HepG2 (cell line): ENCODE measurements around the gene REEP6. TPM values are rescaled to one million over a fixed set of nuclear protein-coding genes. Genes with fewer than 3 reads are reported as not detected.

Experiments
- HDAC1 ChIP-seq: sonication (generic); formaldehyde crosslinking; IDR thresholded peaks from 2 replicates; pipeline ENCODE4 v1.5.1; 2020; ENCODE audit warnings: mild to moderate bottlenecking, missing genetic modification reagents
- HNRNPLL ChIP-seq: fragments of 200-400 bp; formaldehyde crosslinking; IDR thresholded peaks from 2 replicates; pipeline ENCODE4 v1.6.1; 2017; ENCODE audit warnings: mild to moderate bottlenecking, low read depth, low read length; ENCODE audit not compliant: poor library complexity, severe bottlenecking
- KDM1A ChIP-seq: IDR thresholded peaks from 2 replicates; pipeline ENCODE4 v1.6.1; 2016; ENCODE audit warnings: missing compliant biosample characterization
- KLF11 ChIP-seq: IDR thresholded peaks from 2 replicates; pipeline ENCODE4 v1.6.1; 2016; ENCODE audit warnings: missing compliant biosample characterization
- NAIF1 ChIP-seq: sonication (generic); formaldehyde crosslinking; IDR thresholded peaks from 2 replicates; pipeline ENCODE4 v1.5.0; 2020; ENCODE audit warnings: mild to moderate bottlenecking, missing genetic modification reagents, borderline replicate concordance
- NFYB ChIP-seq: sonication (generic); formaldehyde crosslinking; IDR thresholded peaks from 2 replicates; pipeline ENCODE4 v1.4.0; 2020; ENCODE audit warnings: missing genetic modification reagents
- RAD21 ChIP-seq: fragments of 450-650 bp; formaldehyde crosslinking; IDR thresholded peaks from 2 replicates; pipeline ENCODE4 v1.5.0; 2020; ENCODE audit warnings: mild to moderate bottlenecking
- SALL1 ChIP-seq: sonication (generic); formaldehyde crosslinking; IDR thresholded peaks from 2 replicates; pipeline ENCODE4 v1.8.0; 2022; ENCODE audit warnings: mild to moderate bottlenecking, missing genetic modification reagents
- SATB2 ChIP-seq: sonication (generic); formaldehyde crosslinking; IDR thresholded peaks from 2 replicates; pipeline ENCODE4 v1.5.0; 2020; ENCODE audit warnings: missing genetic modification reagents
- SPEN ChIP-seq: sonication (generic); formaldehyde crosslinking; IDR thresholded peaks from 2 replicates; pipeline ENCODE4 v1.5.1; 2020; ENCODE audit warnings: low read depth, mild to moderate bottlenecking, missing genetic modification reagents
- WIZ ChIP-seq: sonication (generic); formaldehyde crosslinking; IDR thresholded peaks from 2 replicates; pipeline ENCODE4 v1.5.1; 2020; ENCODE audit warnings: mild to moderate bottlenecking, missing genetic modification reagents
- ZMYM4 ChIP-seq: sonication (generic); formaldehyde crosslinking; IDR thresholded peaks from 2 replicates; pipeline ENCODE4 v1.8.1; 2023; ENCODE audit warnings: mild to moderate bottlenecking, missing genetic modification reagents
- ZNF263 ChIP-seq: sonication (generic); formaldehyde crosslinking; IDR thresholded peaks from 2 replicates; pipeline ENCODE4 v1.4.0; 2020; ENCODE audit warnings: missing genetic modification reagents
- polyA plus RNA-seq, 8 experiments: library from polyadenylated mRNA; depleted of rRNA in 3 of 8; stranded (reverse) in 7 of 8; unstranded in 1 of 8; fragments of >200 nt; fragmentation: Illumina TruSeq in 4 of 8; extraction: Trizol in 4 of 8; gene quantifications; 2 replicates each; pipeline versions ENCODE4 v1.2.1 to v1.2.3, GENCODE V29; 2011 to 2016; ENCODE audit warnings: low read depth in 4 of 8, missing spikeins in 1 of 8, mixed read lengths in 1 of 8; ENCODE audit not compliant: insufficient read depth in 1 of 8
- total RNA-seq, 5 experiments: library from RNA; depleted of rRNA; stranded (reverse); fragments of >200 nt; fragmentation: Illumina TruSeq; extraction: Trizol; gene quantifications; 2 replicates each; pipeline ENCODE4 v1.2.3, GENCODE V29; 2016; ENCODE audit warnings: low read depth in 1 of 5
- TF ChIP-seq, protein P1 (sequence below): IDR thresholded peaks from 2 replicates; pipeline ENCODE4 v1.6.1; 2016; ENCODE audit warnings: missing compliant biosample characterization, missing genetic modification reagents, borderline replicate concordance
- TF ChIP-seq, protein P2 (sequence below): IDR thresholded peaks from 2 replicates; pipeline ENCODE4 v1.6.1; 2018; ENCODE audit warnings: missing genetic modification reagents, mild to moderate bottlenecking, missing compliant biosample characterization
- TF ChIP-seq, protein P3 (sequence below): IDR thresholded peaks from 2 replicates; pipeline ENCODE4 v1.6.1; 2016; ENCODE audit warnings: mild to moderate bottlenecking, missing biosample characterization, missing genetic modification reagents
- TF ChIP-seq, protein P4 (sequence below): sonication (generic); formaldehyde crosslinking; IDR thresholded peaks from 2 replicates; pipeline ENCODE4 v1.4.0; 2020; ENCODE audit warnings: missing genetic modification reagents, mild to moderate bottlenecking, borderline replicate concordance
- TF ChIP-seq, protein P5 (sequence below): sonication (generic); formaldehyde crosslinking; IDR thresholded peaks from 2 replicates; pipeline ENCODE4 v1.8.1; 2022; ENCODE audit warnings: low read depth, mild to moderate bottlenecking, missing genetic modification reagents
- TF ChIP-seq, protein P6 (sequence below): sonication (generic); formaldehyde crosslinking; IDR thresholded peaks from 2 replicates; pipeline ENCODE4 v1.5.0; 2020; ENCODE audit warnings: missing genetic modification reagents

Gene REEP6
- total and polyA plus RNA-seq, 2 of the 13 experiments (the other 11 are each of a cell fraction or from before 2014, with no cell fraction given) = 10.0 to 28.8 TPM

DNA sequence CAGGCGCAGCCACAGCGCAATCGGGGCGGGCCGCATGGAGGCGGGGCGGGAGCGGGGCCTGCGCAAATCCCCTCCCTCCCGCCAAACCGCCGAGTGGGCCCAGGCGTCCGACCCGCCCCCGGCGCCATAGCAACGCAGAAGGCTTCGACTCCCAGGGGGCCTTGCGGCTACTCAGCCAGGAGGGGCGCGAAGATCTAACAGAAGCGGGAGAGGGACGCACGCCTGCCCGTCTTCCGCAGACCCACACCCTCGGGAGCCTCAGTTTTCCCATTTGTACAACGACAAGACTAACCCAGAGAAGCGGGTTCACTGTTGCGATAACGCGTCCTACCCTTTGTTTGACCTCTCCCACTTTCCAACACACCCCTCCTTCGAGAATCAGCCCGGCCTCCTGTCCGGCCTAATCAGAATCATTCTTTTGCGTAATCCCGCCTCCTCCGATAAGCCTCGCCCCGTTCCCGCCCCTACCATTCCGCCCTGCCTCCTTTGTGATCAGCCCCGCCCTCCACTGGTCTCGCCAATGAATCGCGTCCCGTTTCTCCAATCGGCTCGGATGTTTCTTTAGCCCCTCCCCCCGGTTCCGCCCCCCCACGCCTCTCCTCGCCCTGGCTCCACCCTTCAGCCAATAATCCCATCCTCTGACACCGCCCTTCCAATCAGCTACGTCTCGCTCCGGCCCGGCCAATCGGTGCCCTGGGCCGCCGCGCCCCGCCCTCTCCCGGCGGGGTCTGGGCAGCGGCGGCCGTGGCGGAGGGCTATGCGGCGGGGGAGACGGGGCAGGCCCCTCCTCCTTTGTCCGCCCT is 469 bp upstream of the REEP6 start, which contains the start of gene PCSK4 (continued):
- TF ChIP-seq, protein P1, sequence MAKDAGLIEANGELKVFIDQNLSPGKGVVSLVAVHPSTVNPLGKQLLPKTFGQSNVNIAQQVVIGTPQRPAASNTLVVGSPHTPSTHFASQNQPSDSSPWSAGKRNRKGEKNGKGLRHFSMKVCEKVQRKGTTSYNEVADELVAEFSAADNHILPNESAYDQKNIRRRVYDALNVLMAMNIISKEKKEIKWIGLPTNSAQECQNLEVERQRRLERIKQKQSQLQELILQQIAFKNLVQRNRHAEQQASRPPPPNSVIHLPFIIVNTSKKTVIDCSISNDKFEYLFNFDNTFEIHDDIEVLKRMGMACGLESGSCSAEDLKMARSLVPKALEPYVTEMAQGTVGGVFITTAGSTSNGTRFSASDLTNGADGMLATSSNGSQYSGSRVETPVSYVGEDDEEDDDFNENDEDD (CRISPR knock-in tag) = peak; percentile 67; the same call in 1 of the 2 replicates
- TF ChIP-seq HDAC1 (CRISPR knock-in tag) (peak; percentile 47), SALL1 (CRISPR knock-in tag) (peak; percentile 57; the same call in 1 of the 2 replicates), SATB2 (CRISPR knock-in tag) (no peak), WIZ (peak; percentile 23; the same call in 1 of the 2 replicates), NFYB (peak; percentile 80), NAIF1 (CRISPR knock-in tag) (peak; percentile 66; the same call in 1 of the 2 replicates), SPEN (CRISPR knock-in tag) (0 out of 2 replicates have a peak, but pooled peaks have one; percentile 67), HNRNPLL (peak; percentile 92), RAD21 (CRISPR knock-in tag) (peak; percentile 36; the same call in 1 of the 2 replicates), KLF11 (CRISPR knock-in tag) (no peak), ZNF263 (CRISPR knock-in tag) (peak; percentile 26; the same call in 1 of the 2 replicates), KDM1A (CRISPR knock-in tag) (no peak), ZMYM4 (peak; percentile 70)
- TF ChIP-seq, protein P2, sequence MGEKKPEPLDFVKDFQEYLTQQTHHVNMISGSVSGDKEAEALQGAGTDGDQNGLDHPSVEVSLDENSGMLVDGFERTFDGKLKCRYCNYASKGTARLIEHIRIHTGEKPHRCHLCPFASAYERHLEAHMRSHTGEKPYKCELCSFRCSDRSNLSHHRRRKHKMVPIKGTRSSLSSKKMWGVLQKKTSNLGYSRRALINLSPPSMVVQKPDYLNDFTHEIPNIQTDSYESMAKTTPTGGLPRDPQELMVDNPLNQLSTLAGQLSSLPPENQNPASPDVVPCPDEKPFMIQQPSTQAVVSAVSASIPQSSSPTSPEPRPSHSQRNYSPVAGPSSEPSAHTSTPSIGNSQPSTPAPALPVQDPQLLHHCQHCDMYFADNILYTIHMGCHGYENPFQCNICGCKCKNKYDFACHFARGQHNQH (CRISPR knock-in tag) = no peak
- TF ChIP-seq, protein P3, sequence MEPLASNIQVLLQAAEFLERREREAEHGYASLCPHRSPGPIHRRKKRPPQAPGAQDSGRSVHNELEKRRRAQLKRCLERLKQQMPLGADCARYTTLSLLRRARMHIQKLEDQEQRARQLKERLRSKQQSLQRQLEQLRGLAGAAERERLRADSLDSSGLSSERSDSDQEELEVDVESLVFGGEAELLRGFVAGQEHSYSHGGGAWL (CRISPR knock-in tag) = 0 out of 2 replicates have a peak, but pooled peaks have one; percentile 13
- TF ChIP-seq, protein P4, sequence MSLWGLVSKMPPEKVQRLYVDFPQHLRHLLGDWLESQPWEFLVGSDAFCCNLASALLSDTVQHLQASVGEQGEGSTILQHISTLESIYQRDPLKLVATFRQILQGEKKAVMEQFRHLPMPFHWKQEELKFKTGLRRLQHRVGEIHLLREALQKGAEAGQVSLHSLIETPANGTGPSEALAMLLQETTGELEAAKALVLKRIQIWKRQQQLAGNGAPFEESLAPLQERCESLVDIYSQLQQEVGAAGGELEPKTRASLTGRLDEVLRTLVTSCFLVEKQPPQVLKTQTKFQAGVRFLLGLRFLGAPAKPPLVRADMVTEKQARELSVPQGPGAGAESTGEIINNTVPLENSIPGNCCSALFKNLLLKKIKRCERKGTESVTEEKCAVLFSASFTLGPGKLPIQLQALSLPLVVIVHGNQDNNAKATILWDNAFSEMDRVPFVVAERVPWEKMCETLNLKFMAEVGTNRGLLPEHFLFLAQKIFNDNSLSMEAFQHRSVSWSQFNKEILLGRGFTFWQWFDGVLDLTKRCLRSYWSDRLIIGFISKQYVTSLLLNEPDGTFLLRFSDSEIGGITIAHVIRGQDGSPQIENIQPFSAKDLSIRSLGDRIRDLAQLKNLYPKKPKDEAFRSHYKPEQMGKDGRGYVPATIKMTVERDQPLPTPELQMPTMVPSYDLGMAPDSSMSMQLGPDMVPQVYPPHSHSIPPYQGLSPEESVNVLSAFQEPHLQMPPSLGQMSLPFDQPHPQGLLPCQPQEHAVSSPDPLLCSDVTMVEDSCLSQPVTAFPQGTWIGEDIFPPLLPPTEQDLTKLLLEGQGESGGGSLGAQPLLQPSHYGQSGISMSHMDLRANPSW (CRISPR knock-in tag) = no peak
- TF ChIP-seq, protein P5, sequence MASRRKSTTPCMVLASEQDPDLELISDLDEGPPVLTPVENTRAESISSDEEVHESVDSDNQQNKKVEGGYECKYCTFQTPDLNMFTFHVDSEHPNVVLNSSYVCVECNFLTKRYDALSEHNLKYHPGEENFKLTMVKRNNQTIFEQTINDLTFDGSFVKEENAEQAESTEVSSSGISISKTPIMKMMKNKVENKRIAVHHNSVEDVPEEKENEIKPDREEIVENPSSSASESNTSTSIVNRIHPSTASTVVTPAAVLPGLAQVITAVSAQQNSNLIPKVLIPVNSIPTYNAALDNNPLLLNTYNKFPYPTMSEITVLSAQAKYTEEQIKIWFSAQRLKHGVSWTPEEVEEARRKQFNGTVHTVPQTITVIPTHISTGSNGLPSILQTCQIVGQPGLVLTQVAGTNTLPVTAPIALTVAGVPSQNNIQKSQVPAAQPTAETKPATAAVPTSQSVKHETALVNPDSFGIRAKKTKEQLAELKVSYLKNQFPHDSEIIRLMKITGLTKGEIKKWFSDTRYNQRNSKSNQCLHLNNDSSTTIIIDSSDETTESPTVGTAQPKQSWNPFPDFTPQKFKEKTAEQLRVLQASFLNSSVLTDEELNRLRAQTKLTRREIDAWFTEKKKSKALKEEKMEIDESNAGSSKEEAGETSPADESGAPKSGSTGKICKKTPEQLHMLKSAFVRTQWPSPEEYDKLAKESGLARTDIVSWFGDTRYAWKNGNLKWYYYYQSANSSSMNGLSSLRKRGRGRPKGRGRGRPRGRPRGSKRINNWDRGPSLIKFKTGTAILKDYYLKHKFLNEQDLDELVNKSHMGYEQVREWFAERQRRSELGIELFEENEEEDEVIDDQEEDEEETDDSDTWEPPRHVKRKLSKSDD (CRISPR knock-in tag) = peak; percentile 58; the same call in 1 of the 2 replicates
- TF ChIP-seq, protein P6, sequence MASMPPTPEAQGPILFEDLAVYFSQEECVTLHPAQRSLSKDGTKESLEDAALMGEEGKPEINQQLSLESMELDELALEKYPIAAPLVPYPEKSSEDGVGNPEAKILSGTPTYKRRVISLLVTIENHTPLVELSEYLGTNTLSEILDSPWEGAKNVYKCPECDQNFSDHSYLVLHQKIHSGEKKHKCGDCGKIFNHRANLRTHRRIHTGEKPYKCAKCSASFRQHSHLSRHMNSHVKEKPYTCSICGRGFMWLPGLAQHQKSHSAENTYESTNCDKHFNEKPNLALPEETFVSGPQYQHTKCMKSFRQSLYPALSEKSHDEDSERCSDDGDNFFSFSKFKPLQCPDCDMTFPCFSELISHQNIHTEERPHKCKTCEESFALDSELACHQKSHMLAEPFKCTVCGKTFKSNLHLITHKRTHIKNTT = no peak
